ENCODE data around the gene CEP78. TPM values are rescaled to one million over a fixed set of nuclear protein-coding genes. Genes with fewer than 3 reads are reported as not detected.

Gene CEP78
- total RNA-seq, 2 donors from 2014 or later = 16.4 to 18.9 TPM

DNA sequence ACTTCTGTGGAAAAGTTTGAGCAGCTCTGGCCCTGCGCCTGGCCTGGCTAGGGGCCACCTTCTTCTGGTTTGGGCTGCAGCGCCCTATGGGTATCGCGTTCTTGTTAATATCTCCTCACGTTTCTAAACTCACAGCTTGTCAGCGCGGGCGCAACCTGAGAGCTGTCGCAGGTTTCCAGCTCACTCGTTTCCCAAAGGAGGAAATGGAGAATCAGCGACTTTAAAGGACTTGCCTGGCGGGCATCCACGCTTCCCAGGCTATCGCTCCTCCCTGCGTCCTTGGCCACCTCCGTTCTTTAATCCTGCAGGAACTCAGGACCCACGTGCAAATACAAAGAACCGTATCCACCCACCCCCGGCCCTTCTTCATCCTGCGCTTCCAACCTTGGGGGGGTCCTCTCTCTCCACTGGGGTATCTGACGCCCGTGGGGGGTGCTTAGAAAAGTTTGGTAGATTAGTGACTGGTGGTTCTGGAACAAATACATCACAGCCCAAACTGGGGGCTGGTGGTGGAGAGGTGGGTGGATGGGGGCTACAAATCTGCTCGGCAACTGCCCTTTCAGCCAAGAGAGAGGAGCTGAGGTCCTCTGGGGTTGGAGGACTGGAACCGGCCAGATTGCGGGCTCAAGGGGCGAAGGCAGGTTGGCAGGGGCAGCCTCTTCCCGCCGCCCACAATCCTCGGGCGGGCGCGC lies 60.5 kb downstream of the CEP78 start:
- DNase-seq = no peak
- H3K36me3 Mint-ChIP-seq (ENCODE audit: low read depth) = no peaks in the 10 kb centered on the region
- ATAC-seq = no peak
- no peaks in the 10 kb centered on the region for H3K27me3 Mint-ChIP-seq
- H3K4me3 Mint-ChIP-seq = peak overlapping the region; percentile 93
- peaks cover 25% of the 10 kb centered on the region for H3K4me1 Mint-ChIP-seq
- peak overlapping the region; percentile 79 for H3K27ac Mint-ChIP-seq
- no peaks in the 10 kb centered on the region for H3K9me3 ChIP-seq (ENCODE audit: control insufficient read depth, low read length, poor library complexity, severe bottlenecking)

GRCh38 chr9:78296893-78297671 lies 61.2 kb downstream of the CEP78 start, which contains the start of gene PSAT1:
Gene PSAT1, plus strand, starts transcription at chr9:78297125. Its CDS starts 86 bp downstream, at chr9:78297211.
- peak; percentile 73 to 77 (median 77) for DNase-seq
- peaks cover 23% of the 10 kb centered on the region for H3K4me1 Mint-ChIP-seq

GRCh38 chr9:78297672-78297961 lies 61.7 kb downstream of the CEP78 start:
- H3K36me3 Mint-ChIP-seq (ENCODE audit: low read depth) = no peaks in the 10 kb centered on the region
- H3K9me3 ChIP-seq (ENCODE audit: control insufficient read depth, low read length, poor library complexity, severe bottlenecking) = no peaks in the 10 kb centered on the region
- no peak for DNase-seq
- H3K27me3 Mint-ChIP-seq = no peaks in the 10 kb centered on the region
- ATAC-seq = no peak
- peak overlapping the region; percentile 93 for H3K4me3 Mint-ChIP-seq
- H3K27ac Mint-ChIP-seq = no peak overlapping the region
- H3K4me1 Mint-ChIP-seq = peaks cover 22% of the 10 kb centered on the region

More at GRCh38 chr9:78296893-78297671, 61.2 kb downstream of the CEP78 start, which contains the start of gene PSAT1:
- Mint-ChIP-seq H3K27me3 (no peaks in the 10 kb centered on the region), H3K4me3 (peak within 1 kb of the TSS; percentile 93), H3K36me3 (ENCODE audit: low read depth) (no peaks in the 10 kb centered on the region), H3K27ac (peak within 1 kb of the TSS; percentile 79)
- no peaks in the 10 kb centered on the region for H3K9me3 ChIP-seq (ENCODE audit: control insufficient read depth, low read length, poor library complexity, severe bottlenecking)
- ATAC-seq = peak; percentile 99

- Mint-ChIP-seq H3K27me3 (no peaks in the 10 kb centered on the region), H3K36me3 (ENCODE audit: low read depth) (no peaks in the 10 kb centered on the region), H3K4me1 (peaks cover 16% of the 10 kb centered on the region), H3K4me3 (peak overlapping the region; percentile 93), H3K27ac (no peak overlapping the region)
- no peaks in the 10 kb centered on the region for H3K9me3 ChIP-seq (ENCODE audit: control insufficient read depth, low read length, poor library complexity, severe bottlenecking)
- ATAC-seq (no peak), DNase-seq (no peak)
Measured at GRCh38 chr9:78298046-78298765, 62.3 kb downstream of the CEP78 start.

DNA sequence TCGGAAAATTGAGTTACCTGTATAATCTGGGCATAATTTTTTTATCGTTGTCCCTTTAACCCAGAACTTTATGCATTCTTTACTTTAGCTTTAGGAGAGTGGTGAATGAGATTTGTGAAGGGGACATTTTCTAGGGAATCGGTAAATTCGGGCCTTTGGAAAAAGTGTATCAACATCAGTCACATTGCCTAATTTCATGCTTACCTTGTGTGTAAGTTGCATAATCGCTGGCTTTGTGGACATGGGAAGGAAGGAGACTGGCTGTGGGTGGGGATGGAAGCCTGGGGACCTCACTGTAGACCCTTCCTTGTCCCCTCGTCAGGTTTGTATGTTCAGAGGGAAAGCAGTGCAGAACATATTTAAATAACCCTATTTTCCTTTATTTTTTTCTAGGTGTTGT lies 64.3 kb downstream of the CEP78 start:
- Mint-ChIP-seq H3K36me3 (ENCODE audit: low read depth) (no peaks in the 10 kb centered on the region), H3K4me3 (no peak overlapping the region), H3K27ac (no peak overlapping the region), H3K27me3 (no peaks in the 10 kb centered on the region), H3K4me1 (peaks cover 14% of the 10 kb centered on the region)
- ATAC-seq = no peak
- no peak for DNase-seq
- H3K9me3 ChIP-seq (ENCODE audit: control insufficient read depth, low read length, poor library complexity, severe bottlenecking) = no peaks in the 10 kb centered on the region

DNA sequence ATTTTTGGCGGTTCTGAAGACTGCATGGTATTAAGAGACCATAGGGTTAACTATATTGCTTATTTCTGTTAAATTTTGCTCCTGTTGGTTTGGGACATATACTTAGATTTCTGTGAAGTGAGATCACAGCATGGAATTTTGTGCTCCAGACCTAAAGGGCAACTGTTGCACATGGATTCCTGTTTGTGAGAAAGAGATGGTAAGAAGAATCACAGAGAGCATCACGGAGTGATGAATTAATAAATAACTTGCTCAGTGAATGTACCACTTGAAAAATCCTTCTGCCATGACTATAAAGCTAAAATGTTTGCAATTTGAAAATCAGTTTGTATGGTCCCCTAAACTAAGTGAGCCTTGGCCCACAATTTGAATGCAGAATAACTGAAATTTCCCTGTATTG lies 65.6 kb downstream of the CEP78 start:
- no peak for DNase-seq
- no peaks in the 10 kb centered on the region for H3K9me3 ChIP-seq (ENCODE audit: control insufficient read depth, low read length, poor library complexity, severe bottlenecking)
- H3K27ac Mint-ChIP-seq = no peak overlapping the region
- no peaks in the 10 kb centered on the region for H3K27me3 Mint-ChIP-seq
- no peak overlapping the region for H3K4me3 Mint-ChIP-seq
- no peaks in the 10 kb centered on the region for H3K36me3 Mint-ChIP-seq (ENCODE audit: low read depth)
- H3K4me1 Mint-ChIP-seq = peaks cover 9% of the 10 kb centered on the region
- no peak for ATAC-seq

DNA sequence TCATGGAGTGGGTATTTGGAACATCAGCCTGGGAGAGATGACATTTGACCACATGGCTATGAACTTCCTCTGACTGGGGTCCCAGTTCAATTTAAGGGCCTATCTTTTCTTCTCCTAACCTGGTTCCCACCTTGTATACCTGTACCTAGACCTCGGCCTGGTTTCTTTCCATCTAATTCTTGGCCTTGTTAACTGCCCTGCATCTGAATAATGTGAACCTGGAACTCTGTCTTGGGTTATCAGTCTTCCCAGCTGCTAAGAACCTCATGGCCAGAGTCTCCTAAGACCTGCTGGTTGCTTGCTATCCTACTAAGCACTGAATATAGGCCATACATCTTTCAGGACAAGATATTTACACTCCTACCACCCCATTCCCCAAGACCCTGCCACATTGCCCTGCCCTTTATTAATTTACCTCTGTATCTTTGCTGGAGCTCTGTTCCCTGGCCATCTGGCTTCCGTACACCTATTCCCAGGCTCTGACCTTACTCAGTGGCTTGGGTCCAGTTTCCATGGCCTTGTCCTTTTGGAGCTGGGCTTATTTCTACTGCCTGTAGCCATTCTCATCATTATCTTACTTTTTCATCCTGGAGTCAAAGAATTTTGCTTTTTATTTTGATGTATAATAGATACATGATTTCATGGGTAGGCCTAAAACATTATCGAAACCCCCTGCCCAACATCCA lies 67.6 kb downstream of the CEP78 start:
- no peak for DNase-seq
- Mint-ChIP-seq H3K4me1 (no peaks in the 10 kb centered on the region), H3K4me3 (no peak overlapping the region), H3K27ac (no peak overlapping the region), H3K27me3 (no peaks in the 10 kb centered on the region), H3K36me3 (ENCODE audit: low read depth) (no peaks in the 10 kb centered on the region)
- no peak for ATAC-seq
- no peaks in the 10 kb centered on the region for H3K9me3 ChIP-seq (ENCODE audit: control insufficient read depth, low read length, poor library complexity, severe bottlenecking)

DNA sequence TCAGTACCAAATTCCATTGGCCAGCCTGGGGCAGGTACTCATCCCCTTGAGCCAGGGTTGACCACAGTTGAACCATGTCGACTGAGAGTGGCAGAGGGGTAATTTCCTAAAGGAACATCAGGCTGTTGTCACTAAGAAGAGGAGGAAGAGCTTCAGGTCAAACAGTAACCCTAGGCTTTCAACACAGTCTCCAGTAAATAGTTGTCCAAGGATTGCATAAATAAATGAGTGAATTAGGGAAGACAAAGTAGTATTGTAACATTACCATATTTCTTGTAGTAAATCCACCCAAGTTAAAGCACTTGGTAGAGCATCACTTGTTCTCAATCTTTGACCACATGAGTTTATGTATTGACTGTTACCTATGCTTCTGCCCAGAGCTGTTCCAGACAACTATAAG lies 68.5 kb downstream of the CEP78 start:
- Mint-ChIP-seq H3K27me3 (no peaks in the 10 kb centered on the region), H3K36me3 (ENCODE audit: low read depth) (no peaks in the 10 kb centered on the region), H3K27ac (no peak overlapping the region), H3K4me1 (no peaks in the 10 kb centered on the region), H3K4me3 (no peak overlapping the region)
- DNase-seq (no peak), ATAC-seq (no peak)
- H3K9me3 ChIP-seq (ENCODE audit: control insufficient read depth, low read length, poor library complexity, severe bottlenecking) = no peaks in the 10 kb centered on the region

DNA sequence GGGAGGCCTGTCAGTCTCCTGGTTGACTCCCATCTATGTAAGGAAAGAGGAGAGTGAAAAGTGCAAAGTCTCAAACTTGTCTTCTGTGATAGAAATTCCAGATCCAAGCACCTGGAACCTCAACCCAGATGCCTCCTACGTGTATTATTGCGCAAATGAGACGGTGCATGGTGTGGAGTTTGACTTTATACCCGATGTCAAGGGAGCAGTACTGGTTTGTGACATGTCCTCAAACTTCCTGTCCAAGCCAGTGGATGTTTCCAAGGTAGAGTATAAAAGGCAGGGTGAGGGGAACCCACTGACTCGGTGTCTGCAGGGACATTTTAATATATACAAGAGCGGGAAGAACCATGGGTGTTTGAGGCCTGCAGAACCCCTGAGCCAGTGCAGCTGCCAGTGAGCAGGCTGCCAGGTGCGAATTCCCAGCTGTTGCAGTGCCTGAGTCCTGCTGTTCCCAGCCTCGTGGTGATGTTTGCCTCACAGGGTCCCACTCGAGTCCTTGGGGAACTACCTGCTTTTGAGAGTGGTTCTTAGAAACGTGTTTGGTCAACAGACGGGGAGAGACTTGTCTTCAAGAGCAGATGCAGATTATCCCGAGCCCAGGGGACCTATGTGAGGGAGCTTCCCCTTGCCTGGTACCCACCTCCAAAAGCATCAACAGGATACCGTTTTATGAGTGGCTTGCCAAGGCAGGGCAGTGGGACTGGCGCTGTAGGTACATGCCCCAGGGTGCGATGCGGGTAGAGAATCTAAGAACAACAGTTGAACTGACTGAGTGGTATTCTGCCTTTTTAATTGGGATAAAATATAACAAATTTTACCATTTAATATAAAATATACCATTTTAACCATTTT lies 70.6 kb downstream of the CEP78 start:
- no peak for ATAC-seq
- H3K4me1 Mint-ChIP-seq = no peaks in the 10 kb centered on the region
- no peaks in the 10 kb centered on the region for H3K9me3 ChIP-seq (ENCODE audit: control insufficient read depth, low read length, poor library complexity, severe bottlenecking)
- no peaks in the 10 kb centered on the region for H3K36me3 Mint-ChIP-seq (ENCODE audit: low read depth)
- no peak for DNase-seq
- no peak overlapping the region for H3K27ac Mint-ChIP-seq
- H3K4me3 Mint-ChIP-seq = no peak overlapping the region
- no peaks in the 10 kb centered on the region for H3K27me3 Mint-ChIP-seq

- no peak overlapping the region for H3K27ac Mint-ChIP-seq
- no peak overlapping the region for H3K4me3 Mint-ChIP-seq
- no peak for ATAC-seq
- no peaks in the 10 kb centered on the region for H3K9me3 ChIP-seq (ENCODE audit: control insufficient read depth, low read length, poor library complexity, severe bottlenecking)
- no peaks in the 10 kb centered on the region for H3K27me3 Mint-ChIP-seq
- DNase-seq = no peak
- H3K36me3 Mint-ChIP-seq (ENCODE audit: low read depth) = no peaks in the 10 kb centered on the region
- H3K4me1 Mint-ChIP-seq = no peaks in the 10 kb centered on the region
Measured at GRCh38 chr9:78307360-78307759, 71.5 kb downstream of the CEP78 start.

- no peaks in the 10 kb centered on the region for H3K9me3 ChIP-seq (ENCODE audit: control insufficient read depth, low read length, poor library complexity, severe bottlenecking)
- H3K27ac Mint-ChIP-seq = no peak overlapping the region
- no peak overlapping the region for H3K4me3 Mint-ChIP-seq
- no peaks in the 10 kb centered on the region for H3K27me3 Mint-ChIP-seq
- no peak for ATAC-seq
- no peaks in the 10 kb centered on the region for H3K4me1 Mint-ChIP-seq
- no peak for DNase-seq
- H3K36me3 Mint-ChIP-seq (ENCODE audit: low read depth) = no peaks in the 10 kb centered on the region
Measured at GRCh38 chr9:78309066-78309465, 73.2 kb downstream of the CEP78 start.

DNA sequence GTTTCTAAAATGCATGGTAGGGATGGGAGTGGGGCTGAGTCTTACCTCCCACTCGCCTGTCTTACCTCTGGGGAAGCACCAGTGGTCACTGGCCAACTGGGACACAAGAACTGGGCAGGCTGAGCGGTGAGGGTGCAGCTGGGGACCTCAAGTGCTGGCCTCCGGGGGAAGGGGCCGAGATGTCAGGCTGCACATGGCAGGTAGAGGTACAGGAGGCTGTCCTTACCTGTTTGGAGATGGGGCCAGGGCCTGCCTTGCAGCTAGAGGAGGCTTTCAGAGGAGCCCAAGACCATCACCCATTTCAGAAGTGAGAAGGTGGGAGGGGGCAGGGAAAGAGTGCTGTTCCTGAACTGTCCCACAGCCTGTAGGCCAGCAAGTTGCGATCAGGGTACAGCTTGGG lies 75.2 kb downstream of the CEP78 start:
- no peak for ATAC-seq
- no peaks in the 10 kb centered on the region for H3K36me3 Mint-ChIP-seq (ENCODE audit: low read depth)
- no peaks in the 10 kb centered on the region for H3K9me3 ChIP-seq (ENCODE audit: control insufficient read depth, low read length, poor library complexity, severe bottlenecking)
- H3K4me3 Mint-ChIP-seq = no peak overlapping the region
- H3K27me3 Mint-ChIP-seq = no peaks in the 10 kb centered on the region
- H3K27ac Mint-ChIP-seq = no peak overlapping the region
- no peak for DNase-seq
- H3K4me1 Mint-ChIP-seq = no peaks in the 10 kb centered on the region

Measured in T-helper 17 cell (primary cell).